H1 (cell line): ENCODE data around the gene UBE2V1.

Experiments used
- CHD1 ChIP-seq: IDR thresholded peaks from 2 replicates; pipeline ENCODE4 v1.6.1; 2012; ENCODE audit warnings: low read depth, low read length, improper control_type of control experiment
- CHD2 ChIP-seq: IDR thresholded peaks from 2 replicates; pipeline ENCODE4 v1.6.1; 2012; ENCODE audit warnings: low read length, improper control_type of control experiment
- CTCF ChIP-seq, 3 experiments: IDR thresholded peaks; 1 replicate in 2 of 3; 2 replicates in 1 of 3; pipeline versions ENCODE4 v1.5.1 to v1.6.1; 2011; ENCODE audit warnings: low read length in 3 of 3, mild to moderate bottlenecking in 3 of 3, inconsistent platforms in 2 of 3, low read depth in 1 of 3, moderate library complexity in 1 of 3; ENCODE audit not compliant: insufficient read depth in 1 of 3; ENCODE audit errors: control extremely low read depth in 1 of 3
- EZH2 ChIP-seq: fragments of 200-600 bp; sonication (generic); IDR thresholded peaks from 2 replicates; pipeline ENCODE4 v1.7.1; 2012; ENCODE audit warnings: low read depth, mild to moderate bottlenecking, moderate library complexity, low read length, inconsistent platforms; ENCODE audit not compliant: severe bottlenecking
- POLR2AphosphoS5 ChIP-seq: IDR thresholded peaks from 2 replicates; pipeline ENCODE4 v1.6.1; 2011; ENCODE audit warnings: low read depth, low read length
- RAD21 ChIP-seq, 2 experiments: IDR thresholded peaks in 1 of 2; conservative IDR thresholded peaks in 1 of 2; 2 replicates each; pipeline ENCODE4 v1.6.1; 2011; ENCODE audit warnings: low read depth in 2 of 2, low read length in 2 of 2, improper control_type of control experiment in 1 of 2, inconsistent platforms in 1 of 2, mild to moderate bottlenecking in 1 of 2, moderate library complexity in 1 of 2
- TAF1 ChIP-seq: IDR thresholded peaks from 2 replicates; pipeline ENCODE4 v1.6.1; 2011; ENCODE audit warnings: mild to moderate bottlenecking, low read depth, low read length
- YY1 ChIP-seq: IDR thresholded peaks from 2 replicates; pipeline ENCODE4 v1.6.1; 2011; ENCODE audit warnings: low read depth, mild to moderate bottlenecking, low read length

GRCh38 chr20:50054231-50054547, 58.8 kb downstream of the UBE2V1 start:
- TF ChIP-seq CHD2 = no peak
- TF ChIP-seq CTCF (IDR thresholded peaks at IDR 0.05; ENCODE audit: control extremely low read depth in 1 of 3, insufficient read depth in 1 of 3, low read depth in 1 of 3, low read length in 3 of 3) = no peak
- no peak; a peak in 1 of 4 replicates for TF ChIP-seq RAD21 (IDR thresholded peaks at IDR 0.05 in 1 of 2, conservative IDR thresholded peaks at IDR 0.05 in 1 of 2; ENCODE audit: low read depth in 2 of 2, low read length in 2 of 2)
- TF ChIP-seq POLR2AphosphoS5 = no peak
- TF ChIP-seq YY1 = no peak
- no peak for TF ChIP-seq EZH2
- no peak for TF ChIP-seq TAF1
- TF ChIP-seq CHD1 = no peak
